DOHH2 (cell line): ENCODE data around the gene SIDT2.

ENCODE experiments used
- H3F3A ChIP-seq: fragments of 200-600 bp; sonication (generic), shearing (Covaris generic); 2 replicates; pipeline ENCODE4 v1.6.0; 2016; ENCODE audit warnings: antibody characterized with exemption, mild to moderate bottlenecking; ENCODE audit not compliant: control insufficient read depth, insufficient read depth
- H3K27ac ChIP-seq: fragments of 200-600 bp; sonication (generic); 2 replicates; pipeline ENCODE4 v1.5.1; 2014; ENCODE audit warnings: low read depth, mild to moderate bottlenecking, low read length, moderate library complexity
- H3K27me3 ChIP-seq: fragments of 200-600 bp; sonication (generic); 2 replicates; pipeline ENCODE4 v1.6.1; 2014; ENCODE audit warnings: mild to moderate bottlenecking, low read length, mixed read lengths; ENCODE audit not compliant: control insufficient read depth
- H3K36me3 ChIP-seq: fragments of 200-600 bp; sonication (generic); 2 replicates; pipeline ENCODE4 v1.6.1; 2014; ENCODE audit warnings: mild to moderate bottlenecking, low read length, moderate library complexity, mixed read lengths; ENCODE audit not compliant: control insufficient read depth
- H3K4me1 ChIP-seq: fragments of 200-600 bp; sonication (generic); 2 replicates; pipeline ENCODE4 v1.6.1; 2014; ENCODE audit warnings: mild to moderate bottlenecking, low read length, mixed read lengths; ENCODE audit not compliant: control insufficient read depth
- H3K4me2 ChIP-seq: fragments of 200-600 bp; sonication (generic); 2 replicates; pipeline ENCODE4 v1.6.0; 2014; ENCODE audit warnings: mild to moderate bottlenecking, low read length, moderate library complexity
- H3K4me3 ChIP-seq: fragments of 200-600 bp; sonication (generic); 2 replicates; pipeline ENCODE4 v1.5.1; 2014; ENCODE audit warnings: mild to moderate bottlenecking, low read length, mixed read lengths
- H3K79me2 ChIP-seq: fragments of 200-600 bp; sonication (generic); 2 replicates; pipeline ENCODE4 v1.6.1; 2014; ENCODE audit warnings: mild to moderate bottlenecking, low read length, mixed read lengths; ENCODE audit not compliant: control insufficient read depth
- H3K9me2 ChIP-seq: fragments of 200-600 bp; sonication (generic); replicated peaks from 2 replicates; pipeline ENCODE4 v1.6.1; 2014; ENCODE audit warnings: mild to moderate bottlenecking, low read length, mixed read lengths; ENCODE audit not compliant: control insufficient read depth
- H3K9me3 ChIP-seq: fragments of 200-600 bp; sonication (generic); 2 replicates; pipeline ENCODE4 v1.6.1; 2014; ENCODE audit warnings: antibody characterized with exemption, low read length, mixed read lengths; ENCODE audit not compliant: control insufficient read depth, insufficient read depth
- H4K20me1 ChIP-seq: fragments of 200-600 bp; sonication (generic); 2 replicates; pipeline ENCODE4 v1.6.0; 2014; ENCODE audit warnings: low read depth, mild to moderate bottlenecking, antibody characterized with exemption, low read length, moderate library complexity; ENCODE audit not compliant: control insufficient read depth, insufficient read depth
- EZH2phosphoT487 ChIP-seq: fragments of 200-600 bp; sonication (generic); IDR thresholded peaks from 2 replicates; pipeline ENCODE4 v1.6.1; 2017; ENCODE audit warnings: borderline replicate concordance, mild to moderate bottlenecking, antibody characterized with exemption, low read length, moderate library complexity, mixed read lengths
- TF ChIP-seq, protein P1 (sequence below): fragments of 200-600 bp; sonication (generic); IDR thresholded peaks from one replicate; pipeline ENCODE4 v1.5.1; 2014; ENCODE audit warnings: antibody characterized with exemption, mild to moderate bottlenecking, low read depth, low read length; ENCODE audit not compliant: poor library complexity, severe bottlenecking

SIDT2 gene

GRCh38 chr11:117144477-117145392 is 33.8 kb upstream of the SIDT2 start:
- Histone ChIP-seq H4K20me1 (peaks cover 24% of the 10 kb centered on the region; the same call in 1 of the 2 replicates), H3F3A (no peaks in the 10 kb centered on the region), H3K27ac (peak overlapping the region; percentile 34), H3K9me2 (no peaks in the 10 kb centered on the region), H3K79me2 (peaks cover 60% of the 10 kb centered on the region), H3K4me1 (peaks cover 30% of the 10 kb centered on the region), H3K4me2 (peak overlapping the region; percentile 98), H3K36me3 (peaks cover 39% of the 10 kb centered on the region), H3K27me3 (no peaks in the 10 kb centered on the region), H3K9me3 (no peaks in the 10 kb centered on the region), H3K4me3 (peak overlapping the region; percentile 97)
- TF ChIP-seq EZH2phosphoT487, result no peak

- Histone ChIP-seq H3K27ac (peak overlapping the region; percentile 34; the same call in 1 of the 2 replicates), H3K4me1 (peaks cover 30% of the 10 kb centered on the region), H3K4me3 (peak overlapping the region; percentile 97)
Observed at GRCh38 chr11:117145393-117145761, 33.2 kb upstream of the SIDT2 start.

DNA sequence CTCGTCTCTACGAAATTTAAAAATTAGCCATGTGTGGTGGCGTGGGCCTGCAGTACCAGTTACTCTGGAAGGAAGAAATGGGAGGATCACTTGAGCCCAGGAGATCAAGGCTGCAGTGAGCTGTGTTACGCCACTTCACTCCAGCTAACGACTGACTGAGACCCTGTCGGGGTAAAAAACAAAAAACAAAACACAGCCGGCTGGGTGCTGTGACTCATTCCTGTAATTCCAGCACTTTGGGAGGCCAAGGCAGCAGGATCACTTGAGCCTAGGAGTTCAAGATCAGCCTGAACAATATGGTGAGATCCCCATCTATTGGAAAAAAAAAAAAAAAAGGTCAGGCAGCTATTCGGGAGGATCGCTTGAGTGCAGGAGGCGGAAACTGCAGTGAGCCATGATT is 32.0 kb upstream of the SIDT2 start:
- peaks cover 45% of the 10 kb centered on the region for H3K36me3 ChIP-seq
- peaks cover 30% of the 10 kb centered on the region for H3K4me1 ChIP-seq
- H3K4me3 ChIP-seq, result no peak overlapping the region
- no peaks in the 10 kb centered on the region for H3K9me2 ChIP-seq
- no peaks in the 10 kb centered on the region for H3F3A ChIP-seq
- peaks cover 77% of the 10 kb centered on the region for H3K79me2 ChIP-seq
- TF ChIP-seq, protein P1, sequence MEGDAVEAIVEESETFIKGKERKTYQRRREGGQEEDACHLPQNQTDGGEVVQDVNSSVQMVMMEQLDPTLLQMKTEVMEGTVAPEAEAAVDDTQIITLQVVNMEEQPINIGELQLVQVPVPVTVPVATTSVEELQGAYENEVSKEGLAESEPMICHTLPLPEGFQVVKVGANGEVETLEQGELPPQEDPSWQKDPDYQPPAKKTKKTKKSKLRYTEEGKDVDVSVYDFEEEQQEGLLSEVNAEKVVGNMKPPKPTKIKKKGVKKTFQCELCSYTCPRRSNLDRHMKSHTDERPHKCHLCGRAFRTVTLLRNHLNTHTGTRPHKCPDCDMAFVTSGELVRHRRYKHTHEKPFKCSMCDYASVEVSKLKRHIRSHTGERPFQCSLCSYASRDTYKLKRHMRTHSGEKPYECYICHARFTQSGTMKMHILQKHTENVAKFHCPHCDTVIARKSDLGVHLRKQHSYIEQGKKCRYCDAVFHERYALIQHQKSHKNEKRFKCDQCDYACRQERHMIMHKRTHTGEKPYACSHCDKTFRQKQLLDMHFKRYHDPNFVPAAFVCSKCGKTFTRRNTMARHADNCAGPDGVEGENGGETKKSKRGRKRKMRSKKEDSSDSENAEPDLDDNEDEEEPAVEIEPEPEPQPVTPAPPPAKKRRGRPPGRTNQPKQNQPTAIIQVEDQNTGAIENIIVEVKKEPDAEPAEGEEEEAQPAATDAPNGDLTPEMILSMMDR, result no peak
- TF ChIP-seq EZH2phosphoT487, result no peak
- H4K20me1 ChIP-seq, result peaks cover 24% of the 10 kb centered on the region; the same call in 1 of the 2 replicates
- H3K9me3 ChIP-seq, result no peaks in the 10 kb centered on the region
- H3K27ac ChIP-seq, result no peak overlapping the region
- H3K27me3 ChIP-seq, result no peaks in the 10 kb centered on the region
- H3K4me2 ChIP-seq, result peak overlapping the region; percentile 98; the same call in 1 of the 2 replicates

More at GRCh38 chr11:117145393-117145761, 33.2 kb upstream of the SIDT2 start:
- Histone ChIP-seq H3K9me3 (no peaks in the 10 kb centered on the region), H3F3A (no peaks in the 10 kb centered on the region), H4K20me1 (peaks cover 24% of the 10 kb centered on the region; the same call in 1 of the 2 replicates), H3K4me2 (peak overlapping the region; percentile 98), H3K36me3 (peaks cover 43% of the 10 kb centered on the region), H3K27me3 (no peaks in the 10 kb centered on the region), H3K9me2 (no peaks in the 10 kb centered on the region), H3K79me2 (peaks cover 66% of the 10 kb centered on the region)
- TF ChIP-seq EZH2phosphoT487, result no peak
- TF ChIP-seq, protein P1, result no peak

GRCh38 chr11:117152066-117152465 is 26.5 kb upstream of the SIDT2 start:
- peaks cover 3% of the 10 kb centered on the region; the same call in 1 of the 2 replicates for H3F3A ChIP-seq
- H3K9me2 ChIP-seq, result no peaks in the 10 kb centered on the region
- H3K9me3 ChIP-seq, result no peaks in the 10 kb centered on the region
- no peak for TF ChIP-seq EZH2phosphoT487
- TF ChIP-seq, protein P1, result no peak
- peaks cover 11% of the 10 kb centered on the region; the same call in 1 of the 2 replicates for H4K20me1 ChIP-seq
- H3K4me3 ChIP-seq, result no peak overlapping the region
- H3K36me3 ChIP-seq, result peaks cover 59% of the 10 kb centered on the region
- H3K4me1 ChIP-seq, result 0 out of 2 replicates have a peak, but pooled peaks cover 8% of the 10 kb centered on the region
- H3K79me2 ChIP-seq, result peaks cover 99% of the 10 kb centered on the region
- no peak overlapping the region for H3K4me2 ChIP-seq
- H3K27ac ChIP-seq, result no peak overlapping the region
- no peaks in the 10 kb centered on the region for H3K27me3 ChIP-seq
